GM12878 (cell line): ENCODE measurements around the gene BCO1. TPM values are rescaled to one million over a fixed set of nuclear protein-coding genes. Genes with fewer than 3 reads are reported as not detected.

Experiments
- ATAC-seq: fragments of 200-7000 bp; cut with Tn5 transposase; 3 replicates; pipeline ENCODE4 v1.9.1; 2020; ENCODE audit warnings: mild to moderate bottlenecking, moderate library complexity
- BruUV-seq: library from RNA; stranded (reverse); fragments of 400-500 nt; replicated peaks from 2 replicates; lab custom pipeline; 2021; lab: Mats Ljungman, UMichigan
- CTCF ChIA-PET: fragments of 300-600 bp; sonication (Branson Sonifier 250); formaldehyde crosslinking; extraction: SDS; loops from one replicate; lab custom pipeline; 2021; ENCODE audit warnings: inconsistent platforms; lab: Yijun Ruan, JAX
- POLR2A ChIA-PET: fragments of 350-600 bp; formaldehyde crosslinking; extraction: SDS; loops from one replicate; lab custom pipeline; 2021; ENCODE audit warnings: inconsistent platforms; lab: Charles Lee
- RAD21 ChIA-PET: fragments of 300-600 bp; sonication (Branson Sonifier 250); formaldehyde crosslinking; loops from one replicate; lab custom pipeline; 2023; ENCODE audit warnings: antibody characterized with exemption; ENCODE audit not compliant: unreplicated experiment; lab: Charles Lee
- SMC1A ChIA-PET: fragments of 300-600 bp; sonication (Branson Sonifier 250); formaldehyde crosslinking; loops from one replicate; lab custom pipeline; 2023; ENCODE audit not compliant: unreplicated experiment, uncharacterized antibody; lab: Charles Lee
- DNase-seq: peaks from one replicate; pipeline ENCODE4 v3.0.0-alpha.2; 2011; ENCODE audit warnings: low read depth, low spot score
- FAIRE-seq: peaks from 3 replicates; lab custom pipeline; 2011; peaks lifted over from hg19 to GRCh38; lab: Jason Lieb, UNC
- H2AFZ ChIP-seq: 2 replicates; pipeline ENCODE4 v1.6.0; 2011; ENCODE audit warnings: low read depth, low read length, control low read depth; ENCODE audit not compliant: control insufficient read depth
- H3K27ac ChIP-seq: 2 replicates; pipeline ENCODE4 v1.5.1; 2011; ENCODE audit warnings: control low read depth; ENCODE audit not compliant: control insufficient read depth, insufficient read depth
- H3K27me3 ChIP-seq, 2 experiments: replicated peaks in 1 of 2; 2 replicates each; pipeline versions ENCODE4 v1.6.0 to v1.6.1; 2011; ENCODE audit warnings: low read length in 1 of 2; ENCODE audit not compliant: control insufficient read depth in 2 of 2, insufficient read depth in 2 of 2
- H3K36me3 ChIP-seq, 2 experiments: 2 replicates each; pipeline ENCODE4 v1.5.1; 2011; ENCODE audit warnings: low read length in 1 of 2; ENCODE audit not compliant: control insufficient read depth in 2 of 2, insufficient read depth in 2 of 2
- H3K4me1 ChIP-seq: 2 replicates; pipeline ENCODE4 v1.6.1; 2011; ENCODE audit warnings: mild to moderate bottlenecking, low read length, moderate library complexity, mixed read lengths; ENCODE audit not compliant: control insufficient read depth, insufficient read depth
- H3K4me2 ChIP-seq: 2 replicates; pipeline ENCODE4 v1.6.0; 2011; ENCODE audit warnings: control low read depth; ENCODE audit not compliant: control insufficient read depth, insufficient read depth
- H3K4me3 ChIP-seq: fragments of 200-600 bp; sonication (generic); 2 replicates; pipeline ENCODE4 v1.5.1; 2016
- H3K79me2 ChIP-seq: 2 replicates; pipeline ENCODE4 v1.6.0; 2011; ENCODE audit warnings: low read length; ENCODE audit not compliant: control insufficient read depth, insufficient read depth
- H3K9ac ChIP-seq: 2 replicates; pipeline ENCODE4 v1.8.0; 2011; ENCODE audit warnings: low read length, control low read depth, mixed read lengths; ENCODE audit not compliant: control insufficient read depth, insufficient read depth
- H3K9me3 ChIP-seq: replicated peaks from 3 replicates; pipeline ENCODE4 v1.5.1; 2011; ENCODE audit warnings: mild to moderate bottlenecking, low read length; ENCODE audit not compliant: control insufficient read depth, insufficient read depth
- H4K20me1 ChIP-seq: 2 replicates; pipeline ENCODE4 v1.6.0; 2011; ENCODE audit not compliant: control insufficient read depth, insufficient read depth
- CEBPB ChIP-seq, 2 experiments: fragments of 150-350 bp in 1 of 2; IDR thresholded peaks; 2 replicates each; pipeline ENCODE4 v1.6.1; 2012 to 2014; ENCODE audit warnings: low read depth in 2 of 2, low read length in 2 of 2, borderline replicate concordance in 1 of 2, inconsistent platforms in 1 of 2
- CEBPZ ChIP-seq: fragments of 150-350 bp; IDR thresholded peaks from 2 replicates; pipeline ENCODE4 v1.6.1; 2016; ENCODE audit warnings: low read depth, low read length
- CUX1 ChIP-seq: IDR thresholded peaks from 2 replicates; pipeline ENCODE4 v1.6.1; 2012; ENCODE audit warnings: improper control_type of control experiment, low read depth, low read length; ENCODE audit not compliant: insufficient replicate concordance
- KAT2A ChIP-seq: conservative IDR thresholded peaks from 2 replicates; pipeline ENCODE4 v1.6.1; 2011; ENCODE audit warnings: low read depth, low read length; ENCODE audit not compliant: control insufficient read depth
- NBN ChIP-seq: fragments of 450-650 bp; IDR thresholded peaks from 2 replicates; pipeline ENCODE4 v1.6.1; 2016
- SREBF1 ChIP-seq: IDR thresholded peaks from 2 replicates; pipeline ENCODE4 v1.6.1; 2012; ENCODE audit warnings: mild to moderate bottlenecking, low read length
- WGBS: methylation state at CpG from one replicate; pipeline ENCODE4 v1.1.6; 2016; ENCODE audit warnings: low lambda C conversion rate; ENCODE audit not compliant: insufficient replicate concordance, insufficient coverage; ENCODE audit errors: missing lambda C conversion rate; 5-methylcytosine and 5-hydroxymethylcytosine counted together
- in situ Hi-C: fragments of 300-500 bp; cut with MboI; formaldehyde crosslinking; loops from 9 replicates; pipeline ENCODE4 v1.14.3; 2018; ENCODE audit warnings: mixed read lengths
- intact Hi-C: fragments of 100-400 bp; cut with micrococcal nuclease; formaldehyde crosslinking; loops from one replicate; pipeline ENCODE4 v1.14.2; 2022; ENCODE audit not compliant: unreplicated experiment
- polyA plus RNA-seq, 11 experiments: library from polyadenylated mRNA; depleted of rRNA in 4 of 11; unstranded in 6 of 11; stranded (reverse) in 5 of 11; fragments of >200 nt; fragmentation: Nextera tagmentation in 4 of 11; fragmentation: Illumina TruSeq in 1 of 11; extraction: Ambion mirVana in 4 of 11; extraction: Trizol in 1 of 11; gene quantifications; 1 replicate in 1 of 11; 2 replicates in 10 of 11; pipeline versions ENCODE4 v1.2.1 to v1.2.3, GENCODE V29; 2011 to 2016; ENCODE audit warnings: inconsistent platforms in 2 of 11, missing spikeins in 2 of 11, low read depth in 1 of 11
- total RNA-seq, 4 experiments: library from RNA; depleted of rRNA in 3 of 4; stranded (reverse); fragments of >200 nt in 3 of 4; fragmentation: Illumina TruSeq in 1 of 4; extraction: Trizol in 1 of 4; gene quantifications; 2 replicates each; pipeline versions ENCODE4 v1.2.1 to v1.2.3, GENCODE V29; 2013 to 2021

Gene BCO1
- total and polyA plus RNA-seq, 10 of the 15 experiments (the other 5 are each of a cell fraction or from before 2014, with no cell fraction given) = 0.09 to 0.21 (median 0.14) TPM; not detected in 7

DNA sequence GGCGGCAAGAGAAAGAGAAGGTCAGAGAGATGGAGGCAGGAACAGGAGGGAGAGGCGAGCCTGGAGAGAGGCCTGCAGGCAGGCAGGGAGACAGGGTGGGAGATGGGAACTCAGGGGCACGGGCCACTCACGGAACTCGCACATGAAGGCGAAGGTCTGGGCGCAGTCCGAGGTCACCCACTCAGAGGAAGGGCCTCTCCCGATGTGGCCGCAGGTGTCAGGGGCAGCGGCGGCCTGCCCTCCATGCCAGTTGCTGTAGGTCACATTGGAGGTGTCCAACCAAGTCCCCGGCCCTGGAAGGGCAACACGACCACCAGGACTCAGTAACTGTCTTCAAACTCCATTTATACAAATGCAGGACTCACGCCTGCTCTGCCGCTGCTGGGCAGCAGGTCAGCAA, 22.4 kb upstream of the BCO1 start:
- ATAC-seq = no peak
- Histone ChIP-seq H3K4me3 (no peak overlapping the region), H3K27ac (no peak overlapping the region), H3K4me1 (no peaks in the 10 kb centered on the region), H3K4me2 (no peak overlapping the region), H3K79me2 (no peaks in the 10 kb centered on the region), H3K9me3 (no peaks in the 10 kb centered on the region), H3K36me3 (no peaks in the 10 kb centered on the region), H2AFZ (no peak overlapping the region), H3K27me3 (no peaks in the 10 kb centered on the region; a peak in 1 of 4 replicates), H3K9ac (no peak overlapping the region), H4K20me1 (no peaks in the 10 kb centered on the region; the same call in 1 of the 2 replicates)
- FAIRE-seq = no peak
- SMC1A ChIA-PET = no interaction called here
- TF ChIP-seq NBN = no peak
- no peak for TF ChIP-seq SREBF1
- TF ChIP-seq CEBPB (IDR thresholded peaks at IDR 0.05; ENCODE audit: borderline replicate concordance in 1 of 2, low read depth in 2 of 2, low read length in 2 of 2) = no peak
- no peak for DNase-seq
- BruUV-seq = no TSS peak
- in situ Hi-C loops = no loop called here
- CTCF ChIA-PET = no interaction called here
- intact Hi-C loops = no loop called here
- 54% methylated on average over 14 of the region's 16 CpGs for WGBS
- POLR2A ChIA-PET = interaction anchor here (0.6 kb wide), 1 partner anchor 12 kb away, joined by 3 read pairs; no protein-coding TSS in a partner anchor
- RAD21 ChIA-PET = no interaction called here

GRCh38 chr16:81216706-81217105, 21.8 kb upstream of the BCO1 start:
- 18% methylated on average over 2 of the region's 2 CpGs for WGBS
- CTCF ChIA-PET = interaction anchor here (0.7 kb wide), 1 partner anchor 1222 kb away, joined by 3 read pairs; no protein-coding TSS in a partner anchor
- intact Hi-C loops (no loop called here), in situ Hi-C loops (no loop called here)
- no peaks in the 10 kb centered on the region; the same call in 1 of the 2 replicates for H4K20me1 ChIP-seq
- SMC1A ChIA-PET = interaction anchor here (0.6 kb wide), 1 partner anchor 12 kb away, joined by 3 read pairs; no protein-coding TSS in a partner anchor
- no peaks in the 10 kb centered on the region for H3K79me2 ChIP-seq
- no peaks in the 10 kb centered on the region; a peak in 1 of 4 replicates for H3K27me3 ChIP-seq
- RAD21 ChIA-PET = no interaction called here
- no peak overlapping the region for H3K4me3 ChIP-seq
- no TSS peak for BruUV-seq
- no peak overlapping the region for H2AFZ ChIP-seq
- DNase-seq (no peak), FAIRE-seq (no peak), ATAC-seq (no peak)
- no peaks in the 10 kb centered on the region for H3K4me1 ChIP-seq
- no peaks in the 10 kb centered on the region for H3K36me3 ChIP-seq
- H3K9me3 ChIP-seq = no peaks in the 10 kb centered on the region
- POLR2A ChIA-PET = interaction anchor here (0.7 kb wide), 1 partner anchor 32 kb away, joined by 3 read pairs; no protein-coding TSS in a partner anchor
- H3K27ac ChIP-seq = no peak overlapping the region
- no peak overlapping the region for H3K9ac ChIP-seq
- H3K4me2 ChIP-seq = no peak overlapping the region
- TF ChIP-seq KAT2A = no peak
- no peak for TF ChIP-seq CEBPZ
- no peak for TF ChIP-seq CUX1
